OCI-LY1 (cell line): Measurements from ENCODE around the gene FAM149A.

Experiments
- H2AFZ ChIP-seq: fragments of 200-600 bp; sonication (generic), shearing (Covaris generic); 2 replicates; pipeline ENCODE4 v1.6.0; 2014; ENCODE audit warnings: antibody characterized with exemption, mild to moderate bottlenecking, low read length
- H3F3A ChIP-seq: fragments of 200-600 bp; sonication (generic), shearing (Covaris generic); 2 replicates; pipeline ENCODE4 v1.6.0; 2014; ENCODE audit warnings: mild to moderate bottlenecking, antibody characterized with exemption, low read length, moderate library complexity; ENCODE audit not compliant: insufficient read depth
- H3K27ac ChIP-seq: fragments of 200-600 bp; sonication (generic); 2 replicates; pipeline ENCODE4 v1.5.1; 2014; ENCODE audit warnings: low read length, mixed run types, mild to moderate bottlenecking, low read depth; ENCODE audit not compliant: poor library complexity, severe bottlenecking
- H3K27me3 ChIP-seq: fragments of 200-600 bp; sonication (generic); 2 replicates; pipeline ENCODE4 v1.6.0; 2014; ENCODE audit warnings: antibody characterized with exemption, mild to moderate bottlenecking, low read length, moderate library complexity; ENCODE audit not compliant: insufficient read depth
- H3K36me3 ChIP-seq: fragments of 200-600 bp; sonication (generic); 2 replicates; pipeline ENCODE4 v1.6.1; 2014; ENCODE audit warnings: mild to moderate bottlenecking, antibody characterized with exemption, low read length, moderate library complexity, mixed read lengths; ENCODE audit not compliant: insufficient read depth
- H3K4me1 ChIP-seq: fragments of 200-600 bp; sonication (generic); 2 replicates; pipeline ENCODE4 v1.5.1; 2014; ENCODE audit warnings: mild to moderate bottlenecking, low read length, moderate library complexity; ENCODE audit not compliant: insufficient read depth, severe bottlenecking
- H3K4me2 ChIP-seq: fragments of 200-600 bp; sonication (generic), shearing (Covaris generic); 2 replicates; pipeline ENCODE4 v1.6.1; 2014; ENCODE audit warnings: low read length
- H3K4me3 ChIP-seq: fragments of 200-600 bp; sonication (generic); 2 replicates; pipeline ENCODE4 v1.5.1; 2014; ENCODE audit warnings: low read length, low read depth, mild to moderate bottlenecking, mixed read lengths; ENCODE audit not compliant: poor library complexity, severe bottlenecking
- H3K79me2 ChIP-seq: fragments of 200-600 bp; shearing (Covaris generic); 2 replicates; pipeline ENCODE4 v1.6.1; 2016; ENCODE audit warnings: mixed run types, low read length, mixed read lengths; ENCODE audit not compliant: insufficient read depth
- H3K9ac ChIP-seq: fragments of 200-600 bp; sonication (generic), shearing (Covaris generic); 2 replicates; pipeline ENCODE4 v1.6.1; 2014; ENCODE audit warnings: mild to moderate bottlenecking, low read length, mixed read lengths
- H3K9me2 ChIP-seq: fragments of 200-600 bp; sonication (generic), shearing (Covaris generic); 2 replicates; pipeline ENCODE4 v1.6.1; 2014; ENCODE audit warnings: low read depth, mild to moderate bottlenecking, low read length, mixed read lengths
- H3K9me3 ChIP-seq: fragments of 200-600 bp; shearing (Covaris generic); 2 replicates; pipeline ENCODE4 v1.6.1; 2014; ENCODE audit warnings: low read length, mixed read lengths
- H4K20me1 ChIP-seq: fragments of 200-600 bp; sonication (generic), shearing (Covaris generic); 2 replicates; pipeline ENCODE4 v1.6.0; 2016; ENCODE audit warnings: mild to moderate bottlenecking, low read length; ENCODE audit not compliant: insufficient read depth
- CTCF ChIP-seq: fragments of 200-600 bp; sonication (generic), shearing (Covaris generic); IDR thresholded peaks from 2 replicates; pipeline ENCODE4 v1.5.1; 2017; ENCODE audit warnings: mild to moderate bottlenecking, antibody characterized with exemption, low read length, moderate library complexity, mixed read lengths
- EZH2 ChIP-seq: fragments of 200-600 bp; sonication (generic), shearing (Covaris generic); IDR thresholded peaks from 2 replicates; pipeline ENCODE4 v1.8.0; 2017; ENCODE audit warnings: borderline replicate concordance, mixed run types, mild to moderate bottlenecking, antibody characterized with exemption, low read length, moderate library complexity, mixed read lengths

Gene FAM149A

GRCh38 chr4:186158021-186158813 lies 53.7 kb downstream of the FAM149A start:
- H2AFZ ChIP-seq = no peak overlapping the region
- H3F3A ChIP-seq = no peaks in the 10 kb centered on the region
- no peaks in the 10 kb centered on the region for H3K79me2 ChIP-seq
- no peak overlapping the region for H3K27ac ChIP-seq
- no peaks in the 10 kb centered on the region for H3K9me3 ChIP-seq
- H3K9me2 ChIP-seq = no peaks in the 10 kb centered on the region
- no peaks in the 10 kb centered on the region for H3K27me3 ChIP-seq
- no peak overlapping the region for H3K9ac ChIP-seq
- no peaks in the 10 kb centered on the region for H3K4me1 ChIP-seq
- no peak overlapping the region for H3K4me2 ChIP-seq
- no peak overlapping the region for H3K4me3 ChIP-seq
- H3K36me3 ChIP-seq = no peaks in the 10 kb centered on the region; the same call in 1 of the 2 replicates
- H4K20me1 ChIP-seq = no peaks in the 10 kb centered on the region
- no peak for TF ChIP-seq EZH2
- TF ChIP-seq CTCF = no peak

GRCh38 chr4:186158966-186159365 lies 54.5 kb downstream of the FAM149A start:
- no peaks in the 10 kb centered on the region for H4K20me1 ChIP-seq
- H3K9me3 ChIP-seq = no peaks in the 10 kb centered on the region
- no peak for TF ChIP-seq EZH2
- TF ChIP-seq CTCF = no peak
- H3K9ac ChIP-seq = no peak overlapping the region
- H2AFZ ChIP-seq = no peak overlapping the region
- H3K4me1 ChIP-seq = no peaks in the 10 kb centered on the region
- no peaks in the 10 kb centered on the region for H3K27me3 ChIP-seq
- no peaks in the 10 kb centered on the region for H3K79me2 ChIP-seq
- H3F3A ChIP-seq = no peaks in the 10 kb centered on the region
- H3K36me3 ChIP-seq = no peaks in the 10 kb centered on the region; the same call in 1 of the 2 replicates
- H3K9me2 ChIP-seq = no peaks in the 10 kb centered on the region
- H3K4me2 ChIP-seq = no peak overlapping the region
- no peak overlapping the region for H3K27ac ChIP-seq
- H3K4me3 ChIP-seq = no peak overlapping the region

DNA sequence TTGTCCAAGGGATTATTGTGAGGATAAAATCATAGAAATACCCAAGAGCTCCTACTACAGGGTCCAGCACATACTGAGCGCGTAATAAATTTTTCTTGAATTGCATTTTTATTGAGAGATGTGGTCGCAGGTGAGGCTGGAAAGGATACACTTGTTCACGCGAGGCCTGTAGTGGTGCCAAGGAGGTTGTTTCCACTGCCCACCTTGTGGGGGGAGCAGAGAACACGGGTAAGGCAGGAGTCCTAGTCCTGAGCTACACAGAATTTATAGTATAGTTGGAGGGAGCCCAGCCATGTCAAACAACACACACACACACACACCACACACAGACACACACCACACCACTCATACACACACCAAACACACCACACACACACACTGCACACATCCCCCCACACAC lies 55.1 kb downstream of the FAM149A start:
- Histone ChIP-seq H4K20me1 (no peaks in the 10 kb centered on the region), H3K4me2 (no peak overlapping the region), H3K4me3 (no peak overlapping the region), H3K27me3 (no peaks in the 10 kb centered on the region; the same call in 1 of the 2 replicates), H3K4me1 (no peaks in the 10 kb centered on the region), H2AFZ (no peak overlapping the region), H3K27ac (no peak overlapping the region), H3K9me2 (no peaks in the 10 kb centered on the region), H3K79me2 (no peaks in the 10 kb centered on the region), H3K9me3 (no peaks in the 10 kb centered on the region), H3K9ac (no peak overlapping the region), H3K36me3 (no peaks in the 10 kb centered on the region; the same call in 1 of the 2 replicates), H3F3A (no peaks in the 10 kb centered on the region)
- no peak for TF ChIP-seq EZH2
- TF ChIP-seq CTCF = no peak
